Endothelial cell (in vitro differentiated cells): ENCODE results near the gene GSTT2. TPM values are rescaled to one million over a fixed set of nuclear protein-coding genes. Genes with fewer than 3 reads are reported as not detected.

Experiments
- DNase-seq: peaks from one replicate; pipeline ENCODE4 v3.0.0; 2021; ENCODE audit warnings: low spot score
- H3K27ac Mint-ChIP-seq: one replicate; pipeline ENCODE4 v1.8.0; 2021; ENCODE audit warnings: mixed read lengths, inconsistent platforms; ENCODE audit not compliant: unreplicated experiment
- H3K27me3 Mint-ChIP-seq: one replicate; pipeline ENCODE4 v1.8.0; 2021; ENCODE audit warnings: mild to moderate bottlenecking, moderate library complexity, mixed read lengths, inconsistent platforms; ENCODE audit not compliant: unreplicated experiment
- H3K36me3 Mint-ChIP-seq: one replicate; pipeline ENCODE4 v1.8.0; 2021; ENCODE audit warnings: mild to moderate bottlenecking, low read depth, mixed read lengths, inconsistent platforms; ENCODE audit not compliant: unreplicated experiment
- H3K4me1 Mint-ChIP-seq: one replicate; pipeline ENCODE4 v1.8.0; 2021; ENCODE audit warnings: mild to moderate bottlenecking, mixed read lengths, inconsistent platforms; ENCODE audit not compliant: unreplicated experiment
- H3K4me3 Mint-ChIP-seq: one replicate; pipeline ENCODE4 v1.8.0; 2021; ENCODE audit warnings: mild to moderate bottlenecking, mixed read lengths, inconsistent platforms; ENCODE audit not compliant: unreplicated experiment
- H3K9me3 Mint-ChIP-seq: one replicate; pipeline ENCODE4 v1.8.0; 2021; ENCODE audit warnings: mixed read lengths, inconsistent platforms; ENCODE audit not compliant: unreplicated experiment
- total RNA-seq: library from RNA; stranded (reverse); fragmentation: NEBNext Ultra II Directional; extraction: Animal tissue kit (Norgen Biotek cat#: 25700); gene quantifications from one replicate; pipeline ENCODE4 v1.2.1, GENCODE V29; 2021; ENCODE audit not compliant: unreplicated experiment
- TF ChIP-seq, protein P1 (sequence below): fragments of 200-600 bp; sonication (generic); IDR thresholded peaks from one replicate; pipeline ENCODE4 v1.5.0; 2021; ENCODE audit warnings: antibody characterized with exemption; ENCODE audit not compliant: unreplicated experiment

GSTT2 gene
- total RNA-seq, 1 donor from 2014 or later: not detected

DNA sequence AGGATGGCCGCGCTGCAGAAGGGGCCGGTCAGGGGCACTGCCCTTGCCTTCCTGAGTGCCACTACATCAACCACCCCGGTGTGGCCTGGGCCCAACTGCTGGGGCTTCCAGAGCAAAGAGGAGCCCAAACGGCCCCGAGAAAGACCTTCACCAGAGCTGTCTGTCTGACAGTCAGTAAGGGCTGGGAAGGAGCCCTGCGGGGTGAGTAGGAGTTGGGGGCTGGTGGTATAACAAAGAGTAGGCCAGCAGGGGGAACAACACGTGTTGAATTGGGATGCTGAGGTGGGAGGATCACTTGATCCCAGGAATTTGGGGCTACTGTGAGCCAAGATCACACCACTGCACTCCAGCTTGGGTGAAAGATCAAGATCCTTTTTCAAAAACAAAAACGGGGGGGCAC is 21.4 kb downstream of the GSTT2 start:
- TF ChIP-seq, protein P1, sequence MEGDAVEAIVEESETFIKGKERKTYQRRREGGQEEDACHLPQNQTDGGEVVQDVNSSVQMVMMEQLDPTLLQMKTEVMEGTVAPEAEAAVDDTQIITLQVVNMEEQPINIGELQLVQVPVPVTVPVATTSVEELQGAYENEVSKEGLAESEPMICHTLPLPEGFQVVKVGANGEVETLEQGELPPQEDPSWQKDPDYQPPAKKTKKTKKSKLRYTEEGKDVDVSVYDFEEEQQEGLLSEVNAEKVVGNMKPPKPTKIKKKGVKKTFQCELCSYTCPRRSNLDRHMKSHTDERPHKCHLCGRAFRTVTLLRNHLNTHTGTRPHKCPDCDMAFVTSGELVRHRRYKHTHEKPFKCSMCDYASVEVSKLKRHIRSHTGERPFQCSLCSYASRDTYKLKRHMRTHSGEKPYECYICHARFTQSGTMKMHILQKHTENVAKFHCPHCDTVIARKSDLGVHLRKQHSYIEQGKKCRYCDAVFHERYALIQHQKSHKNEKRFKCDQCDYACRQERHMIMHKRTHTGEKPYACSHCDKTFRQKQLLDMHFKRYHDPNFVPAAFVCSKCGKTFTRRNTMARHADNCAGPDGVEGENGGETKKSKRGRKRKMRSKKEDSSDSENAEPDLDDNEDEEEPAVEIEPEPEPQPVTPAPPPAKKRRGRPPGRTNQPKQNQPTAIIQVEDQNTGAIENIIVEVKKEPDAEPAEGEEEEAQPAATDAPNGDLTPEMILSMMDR: no peak
- Mint-ChIP-seq H3K4me1 (peaks cover 28% of the 10 kb centered on the region), H3K27me3 (peaks cover 10% of the 10 kb centered on the region), H3K36me3 (no peaks in the 10 kb centered on the region), H3K9me3 (no peaks in the 10 kb centered on the region), H3K4me3 (no peak overlapping the region), H3K27ac (no peak overlapping the region)
- no peak for DNase-seq

DNA sequence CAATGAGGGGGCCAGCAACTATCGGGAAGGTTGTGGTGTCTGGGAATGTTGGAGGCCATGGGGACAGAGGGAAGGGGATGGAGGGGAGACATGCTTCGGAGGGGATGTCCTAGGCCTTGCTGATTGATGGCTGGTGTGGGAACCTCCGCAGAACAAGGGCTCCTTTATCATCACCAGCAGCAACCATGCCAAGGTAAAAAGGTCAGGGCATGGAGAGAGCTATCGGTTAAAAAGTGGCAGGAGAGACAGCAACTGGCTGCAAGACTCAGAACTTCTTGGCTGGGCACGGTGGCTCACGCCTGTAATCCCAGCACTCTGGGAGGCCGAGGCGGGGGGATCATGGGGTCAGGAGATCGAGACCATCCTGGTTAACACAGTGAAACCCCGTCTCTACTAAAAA is 22.3 kb downstream of the GSTT2 start:
- peak overlapping the region; percentile 52 for H3K27ac Mint-ChIP-seq
- H3K4me1 Mint-ChIP-seq: peaks cover 31% of the 10 kb centered on the region
- TF ChIP-seq, protein P1: no peak
- H3K4me3 Mint-ChIP-seq: no peak overlapping the region
- no peak for DNase-seq
- H3K27me3 Mint-ChIP-seq: peaks cover 10% of the 10 kb centered on the region
- no peaks in the 10 kb centered on the region for H3K9me3 Mint-ChIP-seq
- peaks cover 5% of the 10 kb centered on the region for H3K36me3 Mint-ChIP-seq

DNA sequence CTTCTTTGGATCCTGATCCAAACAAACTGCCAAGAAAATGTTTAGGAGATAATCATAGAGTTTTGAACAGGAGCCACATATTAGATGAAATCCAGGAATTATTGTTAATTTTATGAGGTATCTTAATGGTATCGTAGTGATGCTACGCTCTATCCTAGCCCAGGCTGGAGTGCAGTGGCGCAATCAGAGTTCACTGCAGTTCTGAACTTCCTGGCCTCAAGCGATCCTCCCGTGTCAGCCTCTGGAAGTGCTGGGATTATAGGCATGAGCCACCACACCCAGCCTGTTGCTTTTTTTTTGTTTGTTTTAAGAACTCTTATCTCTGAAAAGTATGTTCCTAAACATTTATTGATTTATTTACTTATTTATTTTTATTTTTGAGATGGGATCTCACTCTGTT is 22.9 kb downstream of the GSTT2 start:
- Mint-ChIP-seq H3K36me3 (peaks cover 5% of the 10 kb centered on the region), H3K27me3 (peaks cover 10% of the 10 kb centered on the region), H3K9me3 (no peaks in the 10 kb centered on the region), H3K4me3 (no peak overlapping the region), H3K4me1 (peaks cover 31% of the 10 kb centered on the region), H3K27ac (no peak overlapping the region)
- DNase-seq: no peak
- TF ChIP-seq, protein P1: no peak

DNA sequence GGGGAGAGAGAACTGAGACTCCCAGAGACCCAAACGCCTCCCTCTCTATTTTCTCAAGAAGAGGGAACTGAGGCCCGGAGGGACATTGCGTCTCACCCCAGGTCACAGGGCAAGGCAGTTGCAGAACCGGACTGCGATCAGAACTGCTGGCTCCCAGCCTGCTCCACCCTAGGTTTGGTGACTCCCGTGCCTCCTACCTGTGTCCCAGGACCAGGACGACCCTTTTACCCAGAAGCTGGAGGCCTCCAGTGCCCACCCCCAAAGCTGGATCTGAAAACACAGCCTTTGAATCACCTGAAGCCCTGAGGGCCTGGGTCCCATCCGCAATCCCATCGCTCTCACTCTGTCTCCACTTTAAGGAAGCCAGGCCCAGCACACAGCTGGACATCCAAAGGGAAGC is 24.0 kb downstream of the GSTT2 start:
- no peak overlapping the region for H3K4me3 Mint-ChIP-seq
- peaks cover 5% of the 10 kb centered on the region for H3K36me3 Mint-ChIP-seq
- H3K27ac Mint-ChIP-seq: peak overlapping the region; percentile 53
- no peaks in the 10 kb centered on the region for H3K9me3 Mint-ChIP-seq
- H3K4me1 Mint-ChIP-seq: peaks cover 33% of the 10 kb centered on the region
- DNase-seq: no peak
- TF ChIP-seq, protein P1: no peak
- peaks cover 14% of the 10 kb centered on the region for H3K27me3 Mint-ChIP-seq

DNA sequence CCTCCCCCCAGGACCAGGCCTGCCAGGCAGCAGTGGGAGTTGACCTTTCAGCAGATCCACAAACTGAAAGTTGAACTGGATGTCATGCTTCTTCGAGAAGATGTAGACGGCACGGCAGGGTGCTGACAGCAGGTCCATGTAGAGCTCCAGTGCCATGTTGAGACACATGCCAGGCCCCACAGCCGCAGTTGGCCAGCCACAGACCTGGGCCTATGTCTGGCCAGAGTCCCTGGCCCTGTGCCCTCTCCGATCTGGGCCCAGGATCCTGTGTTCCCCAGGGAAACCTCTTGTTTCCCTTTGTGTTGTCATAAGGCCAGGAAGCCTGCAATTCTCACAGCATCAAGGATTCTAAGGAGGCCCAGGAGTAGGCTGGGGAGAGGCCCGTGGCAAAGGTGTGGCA is 25.3 kb downstream of the GSTT2 start, which contains the start of gene GSTT4:
Gene GSTT4 (minus strand): TSS at position 253 of the 400 bp plus-strand sequence. CDS start 97 bp downstream, at position 156.
- Mint-ChIP-seq H3K36me3 (peaks cover 5% of the 10 kb centered on the region), H3K9me3 (no peaks in the 10 kb centered on the region), H3K27ac (peak within 1 kb of the TSS; percentile 15), H3K27me3 (peaks cover 16% of the 10 kb centered on the region), H3K4me1 (peaks cover 33% of the 10 kb centered on the region), H3K4me3 (peak within 1 kb of the TSS; percentile 9)
- no peak for DNase-seq
- TF ChIP-seq, protein P1: no peak
